Uterus (tissue), 2 donors: ENCODE data around the gene PHC1.
"Not testable (repeated sequence)": the region's sequence is repeated elsewhere in the genome, so short reads cannot be mapped to it uniquely, and the experiment has no call there.

Experiments used
- CTCF ChIP-seq, 4 experiments: fragments of 200-600 bp in 2 of 4; fragments of 450-650 bp in 2 of 4; sonication (generic) in 2 of 4; IDR thresholded peaks; one replicate each; pipeline ENCODE4 v1.5.1; 2016 to 2019; ENCODE audit warnings: antibody characterized with exemption in 4 of 4, mild to moderate bottlenecking in 2 of 4, moderate library complexity in 1 of 4
- POLR2A ChIP-seq, 2 donors: fragments of 450-650 bp; IDR thresholded peaks; one replicate each; pipeline ENCODE4 v1.6.1; 2016; ENCODE audit warnings: antibody characterized with exemption in 2 of 2, mild to moderate bottlenecking in 1 of 2, moderate library complexity in 1 of 2

GRCh38 chr12:8932464-8932863 lies 18.2 kb downstream of the PHC1 start:
- not testable (repeated sequence) for TF ChIP-seq CTCF, POLR2A (IDR thresholded peaks at IDR 0.05)
